ENCODE data around the gene LRRC23. TPM values are rescaled to one million over a fixed set of nuclear protein-coding genes. Genes with fewer than 3 reads are reported as not detected.
A peak's percentile ranks its signal among the peaks of the same experiment; 100 is the strongest.
"Not testable (repeated sequence)": the region's sequence is repeated elsewhere in the genome, so short reads cannot be mapped to it uniquely, and the experiment has no call there.

Gene LRRC23
- polyA plus RNA-seq, 4 donors, result 16.5 to 24.5 (median 18.9) TPM

DNA sequence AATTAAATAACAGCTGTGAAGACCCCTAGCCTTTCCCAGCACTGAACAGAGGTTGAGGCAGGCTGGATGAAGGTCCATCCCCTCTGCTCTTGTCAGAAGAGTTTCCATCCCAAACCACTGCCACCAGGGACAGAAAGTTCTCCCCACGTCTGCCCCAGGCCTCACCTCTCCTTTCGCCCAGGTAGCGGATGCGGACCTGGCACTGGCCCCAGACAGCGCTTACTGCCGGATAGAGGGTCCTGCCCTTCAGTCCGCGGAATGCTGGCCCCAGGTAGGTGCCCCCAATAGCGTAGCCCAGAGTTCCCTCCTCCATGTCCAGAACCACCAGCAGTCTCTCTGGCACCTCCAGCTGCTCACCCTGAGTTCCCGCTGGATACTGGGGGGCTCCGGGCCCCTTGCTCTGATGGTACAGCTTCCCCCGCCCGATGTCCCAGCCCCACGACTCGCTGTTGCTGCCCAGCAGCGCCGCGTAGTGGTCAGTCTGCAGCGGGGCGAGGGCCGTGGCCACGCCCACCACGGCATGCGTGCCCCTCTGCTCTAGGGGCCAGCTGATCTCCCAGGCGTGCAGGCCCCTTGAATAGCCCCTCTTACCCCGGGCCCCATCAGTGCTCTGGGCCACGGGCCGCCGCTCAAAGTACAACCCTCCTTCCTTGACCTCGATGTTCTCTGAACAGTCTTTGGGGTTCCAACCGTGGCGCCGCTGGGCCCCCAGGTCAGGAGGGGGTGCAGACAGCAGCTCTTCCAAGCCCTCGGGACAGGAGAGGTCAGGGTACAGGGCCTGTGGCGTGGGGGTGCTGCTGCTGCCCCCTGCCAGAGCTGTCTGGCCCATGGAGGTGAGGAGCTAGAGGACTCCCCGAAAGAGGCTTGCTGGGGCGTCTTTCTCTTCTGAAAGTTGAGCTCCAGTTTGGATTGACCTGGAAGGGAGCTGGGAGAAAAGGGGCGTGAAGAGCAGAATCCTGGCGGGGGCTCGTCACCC is 32.3 kb upstream of the LRRC23 start:
- peak in 1 of 4 donors; percentile 77 for DNase-seq (ENCODE audit: low read depth in 4 of 4, low spot score in 2 of 4)

- peak; percentile 84 to 97 (median 96) for DNase-seq (ENCODE audit: low read depth in 4 of 4, low spot score in 2 of 4)
Measured at GRCh38 chr12:6873094-6874014, 31.3 kb upstream of the LRRC23 start, which contains the start of gene SPSB2. Gene SPSB2, minus strand, starts transcription at chr12:6873303. Its CDS starts 402 bp downstream, at chr12:6872901.

DNA sequence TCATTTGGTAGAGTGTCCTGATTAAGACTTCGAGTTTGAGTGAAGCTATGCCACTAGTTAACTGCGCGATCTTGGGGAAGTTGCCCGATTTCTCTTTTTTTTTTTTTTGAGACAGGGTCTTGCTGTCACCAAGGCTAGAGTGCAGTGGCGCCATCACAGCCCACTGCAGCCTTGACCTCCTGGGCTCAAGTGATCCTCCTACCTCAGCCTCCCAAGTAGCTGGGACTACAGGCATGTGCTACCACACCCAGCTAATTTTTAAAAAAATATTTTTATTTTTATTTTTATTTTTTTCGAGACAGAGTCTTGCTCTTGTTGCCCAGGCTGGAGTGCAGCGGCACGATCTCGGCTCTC is 30.6 kb upstream of the LRRC23 start:
- not testable (repeated sequence) for DNase-seq (ENCODE audit: low read depth in 4 of 4, low spot score in 2 of 4)

GRCh38 chr12:6879824-6880223 is 24.8 kb upstream of the LRRC23 start:
- not testable (repeated sequence) for DNase-seq (ENCODE audit: low read depth in 4 of 4, low spot score in 2 of 4)

GRCh38 chr12:6883252-6883651 is 21.4 kb upstream of the LRRC23 start:
- no peak for DNase-seq (ENCODE audit: low read depth in 4 of 4, low spot score in 2 of 4)

DNA sequence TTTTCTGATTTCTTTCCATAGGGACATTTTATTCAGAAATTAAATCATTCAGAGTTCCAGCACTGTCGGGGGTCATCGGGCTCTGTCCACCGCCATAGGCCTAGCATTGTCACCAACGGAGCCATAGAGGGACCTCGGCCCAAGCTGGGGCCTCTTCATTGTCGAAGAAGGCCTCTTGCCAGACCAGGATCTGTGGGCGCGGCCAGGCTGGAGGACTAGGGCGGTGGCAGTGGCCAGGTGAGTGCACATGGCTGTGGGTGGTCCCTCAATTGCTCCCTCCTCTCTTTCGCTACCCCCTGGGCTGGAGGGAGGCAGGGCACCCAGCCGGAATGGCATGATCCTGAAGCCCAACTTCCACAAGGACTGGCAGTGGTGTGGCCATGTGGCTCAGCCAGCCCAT is 20.9 kb upstream of the LRRC23 start:
- DNase-seq (ENCODE audit: low read depth in 4 of 4, low spot score in 2 of 4), result no peak

DNA sequence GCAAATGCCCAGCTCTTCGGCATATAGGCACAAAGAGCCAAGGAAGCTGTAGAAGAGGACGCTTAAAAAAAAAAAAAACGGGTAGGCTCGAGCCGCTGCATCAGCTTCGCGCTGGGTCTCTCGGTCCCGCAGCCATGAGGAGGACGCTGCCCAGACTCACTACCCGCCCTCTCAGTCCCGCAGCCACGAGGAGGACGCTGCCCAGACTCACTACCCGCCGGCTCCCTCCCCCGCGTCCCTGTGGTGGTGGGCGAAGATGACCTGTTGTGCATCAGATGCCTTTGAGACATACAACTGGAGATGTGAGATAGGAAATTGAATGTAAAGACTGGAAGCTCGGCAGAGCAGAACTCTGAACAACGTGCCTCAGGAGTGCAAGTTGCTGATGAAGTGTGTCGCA is 20.1 kb upstream of the LRRC23 start:
- DNase-seq (ENCODE audit: low read depth in 4 of 4, low spot score in 2 of 4), result no peak

DNA sequence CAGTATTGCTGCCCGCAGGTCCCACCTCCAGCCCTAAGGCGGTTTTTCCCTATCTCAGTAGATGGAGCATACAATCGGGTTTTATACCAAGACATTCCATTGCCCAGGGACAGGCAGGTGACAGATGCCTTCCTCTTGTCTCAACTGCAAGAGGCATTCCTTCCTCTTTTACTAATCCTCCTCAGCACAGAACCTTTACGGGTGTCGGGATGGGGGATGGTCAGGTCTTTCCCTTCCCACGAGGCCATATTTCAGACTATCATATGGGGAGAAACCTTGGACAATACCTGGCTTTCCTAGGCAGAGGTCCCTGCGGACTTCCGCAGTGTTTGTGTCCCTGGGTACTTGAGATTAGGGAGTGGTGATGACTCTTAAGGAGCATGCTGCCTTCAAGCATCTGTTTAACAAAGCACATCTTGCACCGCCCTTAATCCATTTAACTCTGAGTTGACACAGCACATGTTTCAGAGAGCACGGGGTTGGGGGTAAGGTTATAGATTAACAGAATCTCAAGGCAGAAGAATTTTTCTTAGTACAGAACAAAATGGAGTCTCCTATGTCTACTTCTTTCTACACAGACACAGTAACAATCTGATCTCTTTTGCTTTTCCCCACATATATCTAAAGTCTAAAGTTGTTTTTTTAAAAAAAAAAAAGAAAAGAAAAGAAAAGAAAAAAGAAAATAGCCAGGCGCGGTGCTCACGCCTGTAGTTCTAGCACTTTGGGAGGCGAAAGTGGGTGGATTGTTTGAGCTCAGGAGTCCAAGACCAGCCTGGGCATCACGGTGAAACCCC is 18.2 kb upstream of the LRRC23 start:
- DNase-seq (ENCODE audit: low read depth in 4 of 4, low spot score in 2 of 4), result not testable (repeated sequence)

DNA sequence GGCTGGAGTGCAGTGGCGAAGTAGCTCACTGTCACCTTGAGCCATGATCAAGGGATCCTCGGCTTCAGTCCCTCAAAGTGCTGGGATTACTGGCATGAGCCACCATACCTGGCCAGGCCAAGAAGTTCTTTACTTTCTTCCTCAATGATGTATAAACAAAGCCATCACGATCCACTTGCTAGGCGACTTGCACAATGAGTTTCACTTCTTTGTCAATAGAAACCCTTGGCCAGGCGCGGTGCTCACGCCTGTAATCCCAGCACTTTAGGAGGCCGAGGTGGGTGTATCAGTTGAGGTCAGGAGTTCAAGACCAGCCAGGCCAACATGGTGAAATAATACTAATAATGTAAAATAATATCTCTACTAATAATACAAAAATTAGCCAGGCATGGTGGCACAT is 17.2 kb upstream of the LRRC23 start:
- no peak for DNase-seq (ENCODE audit: low read depth in 4 of 4, low spot score in 2 of 4)

DNA sequence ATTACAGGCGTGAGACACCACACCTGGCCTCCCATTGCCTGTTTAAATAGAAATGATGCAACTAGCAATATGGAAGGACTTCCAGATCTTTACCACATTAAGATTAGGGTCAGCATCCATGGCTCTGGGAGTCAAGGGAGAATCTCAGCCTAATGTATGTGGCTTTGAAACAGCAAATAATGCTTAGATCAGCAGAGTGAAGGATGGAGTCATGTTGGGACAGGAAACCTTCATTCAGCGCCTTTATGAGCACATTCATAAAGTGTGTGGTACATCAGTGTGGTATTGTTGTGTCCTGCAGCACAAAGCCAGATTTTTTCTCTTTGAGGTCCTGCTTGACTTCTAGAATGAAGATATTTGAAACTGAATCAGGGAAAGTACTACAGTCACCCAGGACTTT is 16.3 kb upstream of the LRRC23 start:
- DNase-seq (ENCODE audit: low read depth in 4 of 4, low spot score in 2 of 4), result no peak

- DNase-seq (ENCODE audit: low read depth in 4 of 4, low spot score in 2 of 4), result not testable (repeated sequence)
Measured at GRCh38 chr12:6888794-6889193, 15.8 kb upstream of the LRRC23 start.

DNA sequence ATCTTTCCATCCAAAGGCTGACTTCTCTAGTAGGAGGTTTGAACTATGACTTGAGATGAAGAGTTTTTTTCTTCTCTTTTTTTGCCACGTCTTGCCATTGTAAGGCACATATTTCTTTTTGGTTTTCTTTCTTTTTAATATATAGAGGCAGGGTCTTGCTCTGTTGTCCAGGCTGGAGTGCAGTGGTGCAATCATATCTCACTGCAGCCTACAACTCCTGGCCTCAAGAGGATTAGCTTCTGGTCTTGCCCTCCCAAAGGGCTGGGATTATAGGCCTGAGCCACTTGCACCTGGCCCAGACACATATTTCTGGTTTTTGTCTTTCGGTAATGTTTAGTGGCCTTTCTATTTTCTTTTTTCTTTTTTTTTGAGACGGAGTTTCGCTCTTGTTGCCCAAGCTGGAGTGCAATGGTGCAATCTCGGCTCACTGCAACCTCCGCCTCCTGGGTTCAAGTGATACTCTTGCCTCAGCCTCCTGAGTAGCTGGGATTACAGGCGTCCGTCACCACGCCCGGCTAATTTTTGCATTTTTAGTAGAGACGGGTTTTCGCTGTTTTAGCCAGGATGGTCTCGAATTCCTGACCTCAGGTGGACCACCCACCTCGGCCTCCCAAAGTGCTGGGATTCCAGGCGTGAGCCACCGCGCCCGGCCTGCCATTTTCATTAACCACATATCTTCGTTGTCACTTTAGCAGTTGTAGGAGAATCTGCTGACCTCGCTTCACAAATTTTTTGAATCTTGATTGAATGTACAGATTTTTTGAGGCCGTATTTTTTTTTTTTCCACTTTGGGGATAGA is 14.6 kb upstream of the LRRC23 start:
- DNase-seq (ENCODE audit: low read depth in 4 of 4, low spot score in 2 of 4), result not testable (repeated sequence)

GRCh38 chr12:6890789-6891645 is 13.6 kb upstream of the LRRC23 start:
- peak in 3 of 4 donors; percentile 92 to 95 (median 93) for DNase-seq (ENCODE audit: low read depth in 4 of 4, low spot score in 2 of 4)

- DNase-seq (ENCODE audit: low read depth in 4 of 4, low spot score in 2 of 4), result no peak
Measured at GRCh38 chr12:6891646-6892001, 13.0 kb upstream of the LRRC23 start.

DNA sequence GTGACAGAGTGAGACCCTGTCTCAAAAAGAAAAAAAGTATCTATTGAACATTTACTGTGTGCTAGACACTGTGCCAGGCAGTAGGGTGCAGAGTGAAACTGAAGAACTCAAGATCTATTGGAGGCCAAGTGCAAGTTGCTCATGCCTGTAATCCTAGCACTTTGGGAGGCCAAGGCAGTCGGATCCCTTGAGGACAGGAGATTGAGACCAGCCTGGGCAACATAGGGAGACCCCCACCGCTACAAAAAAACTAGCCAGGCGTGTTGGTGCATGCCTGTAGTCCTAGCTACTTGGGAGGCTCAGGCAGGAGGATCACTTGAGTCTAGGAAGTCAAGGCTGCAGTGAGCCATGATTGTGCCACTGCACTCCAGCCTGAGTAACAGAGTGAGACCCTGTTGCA is 11.9 kb upstream of the LRRC23 start:
- DNase-seq (ENCODE audit: low read depth in 4 of 4, low spot score in 2 of 4), result not testable (repeated sequence)

GRCh38 chr12:6894321-6894720 is 10.3 kb upstream of the LRRC23 start:
- no peak for DNase-seq (ENCODE audit: low read depth in 4 of 4, low spot score in 2 of 4)

- DNase-seq (ENCODE audit: low read depth in 4 of 4, low spot score in 2 of 4), result no peak
Measured at GRCh38 chr12:6896846-6897435, 7.7 kb upstream of the LRRC23 start.

GRCh38 chr12:6899427-6899826 is 5.2 kb upstream of the LRRC23 start:
- DNase-seq (ENCODE audit: low read depth in 4 of 4, low spot score in 2 of 4), result no peak

Data from left renal cortex interstitium (tissue), 4 donors.